Stimulated activated CD8-positive, alpha-beta memory T cell treated with anti-CD3 and anti-CD28 coated beads, Interleukin-4, amount 100 ng/mL, for 48 hours (primary cell): Measurements from ENCODE around the gene TP73.
A peak's percentile ranks its signal among the peaks of the same experiment; 100 is the strongest.
"Not testable (repeated sequence)": the region's sequence is repeated elsewhere in the genome, so short reads cannot be mapped to it uniquely, and the experiment has no call there.

Experiments used
- DNase-seq: peaks from one replicate; pipeline ENCODE4 v3.0.0-alpha.2; 2020

The TP73 gene

DNA sequence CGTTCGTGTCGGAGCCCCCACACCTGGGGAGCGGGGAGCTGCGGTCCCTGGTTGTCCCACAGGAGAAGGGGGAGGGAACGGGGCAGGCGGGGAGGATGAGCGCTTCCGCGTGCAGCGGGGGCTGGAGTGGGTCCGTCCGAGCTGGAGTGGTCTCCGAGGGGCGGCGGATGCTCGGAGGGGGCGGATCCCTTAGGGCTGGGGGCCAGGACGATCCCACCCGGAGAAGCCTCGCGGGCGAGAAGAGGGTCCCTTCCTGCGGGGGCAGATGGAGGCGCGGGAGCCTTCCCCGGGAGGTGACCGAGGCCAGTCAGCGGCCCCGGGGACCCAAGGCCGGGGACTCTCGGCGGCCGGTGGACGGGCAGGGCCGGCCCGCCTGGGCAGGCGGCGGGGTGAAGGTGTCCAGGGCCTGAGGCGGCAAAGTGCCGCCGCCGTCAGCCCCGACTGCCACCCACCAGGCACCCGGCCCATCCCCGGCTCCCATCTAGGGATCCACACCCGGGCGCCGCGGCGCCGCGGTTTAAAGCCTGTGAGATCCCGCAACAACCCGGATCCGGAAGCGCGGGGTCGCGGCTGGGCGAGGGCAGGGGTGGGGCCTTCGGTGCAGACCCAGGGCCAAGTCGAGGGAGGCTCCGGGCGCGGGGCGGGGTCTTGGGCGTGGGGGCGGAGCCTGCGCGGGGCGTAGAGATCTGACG lies 94.7 kb downstream of the TP73 start:
- peak; percentile 94 for DNase-seq

DNA sequence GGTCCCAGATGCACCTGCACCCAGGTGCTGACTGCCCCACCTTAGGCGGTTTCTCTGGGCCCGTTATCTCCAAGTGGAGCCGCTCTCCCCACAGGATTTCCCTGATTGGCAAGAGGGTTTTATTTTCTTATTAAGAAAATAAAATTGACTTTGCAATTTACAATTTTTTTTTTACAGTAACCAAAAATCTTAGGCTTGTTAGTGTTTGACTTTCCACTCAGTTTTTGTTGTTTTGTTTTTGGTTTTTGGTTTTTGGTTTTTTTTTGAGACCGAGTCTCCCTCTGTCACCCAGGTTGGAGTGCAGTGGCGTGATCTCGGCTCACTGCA lies 95.2 kb downstream of the TP73 start:
- no peak for DNase-seq

GRCh38 chr1:3747903-3748302 lies 95.6 kb downstream of the TP73 start:
- no peak for DNase-seq

DNA sequence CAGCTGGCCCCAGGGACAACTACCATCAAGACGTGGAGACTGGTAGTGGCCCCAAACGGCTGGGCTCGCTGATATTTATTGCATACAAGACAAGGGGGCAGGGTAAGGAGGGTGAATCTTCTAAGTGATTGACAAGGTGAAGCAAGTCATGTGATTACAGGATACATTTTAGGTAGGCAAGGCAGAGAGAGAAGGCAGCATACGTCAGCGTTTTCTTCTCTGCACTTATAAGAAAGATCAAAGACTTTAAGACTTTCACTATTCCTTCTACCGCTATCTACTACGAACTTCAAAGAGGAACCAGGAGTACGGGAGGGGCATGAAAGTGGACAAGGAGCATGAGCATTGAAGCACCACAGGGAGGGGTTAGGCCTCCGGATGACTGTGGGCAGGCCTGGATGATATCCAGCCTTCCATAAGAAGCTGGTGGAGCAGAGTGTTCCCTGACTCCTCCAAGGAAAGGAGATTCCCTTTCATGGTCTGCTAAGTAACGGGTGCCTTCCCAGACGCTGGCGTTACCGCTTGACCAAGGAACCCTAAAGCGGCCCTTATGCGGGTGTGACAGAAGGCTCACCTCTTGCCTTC lies 96.1 kb downstream of the TP73 start:
- DNase-seq, result not testable (repeated sequence)

DNA sequence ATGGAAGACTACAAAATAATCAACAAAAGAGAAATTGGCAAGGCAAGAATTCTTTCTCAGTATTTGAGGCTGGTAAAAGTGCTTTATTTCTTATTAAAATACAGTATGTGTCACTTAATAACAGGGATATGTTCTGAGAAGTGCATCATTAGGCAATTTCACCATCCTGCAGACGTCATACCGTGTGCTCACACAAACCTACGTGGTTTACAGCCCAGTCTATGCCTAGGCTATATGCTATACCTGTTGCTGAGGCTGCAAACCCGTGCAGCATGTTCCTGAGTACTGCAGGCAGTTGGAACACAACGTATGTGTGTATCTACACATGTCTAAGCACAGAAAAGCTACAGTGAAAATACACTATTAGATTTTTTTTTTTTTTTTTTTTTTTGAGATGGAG lies 97.2 kb downstream of the TP73 start:
- DNase-seq, result no peak

- no peak for DNase-seq
Measured at GRCh38 chr1:3750741-3751140, 98.4 kb downstream of the TP73 start.

- no peak for DNase-seq
Measured at GRCh38 chr1:3752400-3752945, 100.2 kb downstream of the TP73 start, which contains the start of gene CCDC27. CCDC27 (plus strand) TSS chr1:3752450; CDS start chr1:3752482, 32 bp downstream.

GRCh38 chr1:3753656-3754454 lies 101.5 kb downstream of the TP73 start:
- no peak for DNase-seq

GRCh38 chr1:3756394-3756793 lies 104.1 kb downstream of the TP73 start:
- DNase-seq, result no peak

DNA sequence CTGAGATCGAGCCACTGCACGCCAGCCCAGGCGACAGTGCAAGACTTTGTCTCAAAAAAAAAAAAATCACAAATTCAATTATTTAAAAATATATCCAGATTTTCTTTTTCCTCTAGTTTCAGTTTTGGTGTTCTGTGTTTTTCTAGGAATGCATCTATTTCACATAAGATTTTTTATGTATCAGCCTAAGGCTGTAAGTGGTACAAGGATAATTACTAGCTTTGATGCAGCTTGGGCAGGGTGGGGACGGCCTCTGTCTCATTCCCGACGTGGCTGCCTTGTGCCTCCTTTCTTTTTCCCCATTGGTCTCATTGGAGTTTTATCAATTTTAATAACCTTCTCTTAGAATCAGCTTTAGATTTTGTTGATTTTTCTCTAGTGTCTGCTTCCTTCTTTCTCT lies 106.8 kb downstream of the TP73 start:
- DNase-seq, result no peak

DNA sequence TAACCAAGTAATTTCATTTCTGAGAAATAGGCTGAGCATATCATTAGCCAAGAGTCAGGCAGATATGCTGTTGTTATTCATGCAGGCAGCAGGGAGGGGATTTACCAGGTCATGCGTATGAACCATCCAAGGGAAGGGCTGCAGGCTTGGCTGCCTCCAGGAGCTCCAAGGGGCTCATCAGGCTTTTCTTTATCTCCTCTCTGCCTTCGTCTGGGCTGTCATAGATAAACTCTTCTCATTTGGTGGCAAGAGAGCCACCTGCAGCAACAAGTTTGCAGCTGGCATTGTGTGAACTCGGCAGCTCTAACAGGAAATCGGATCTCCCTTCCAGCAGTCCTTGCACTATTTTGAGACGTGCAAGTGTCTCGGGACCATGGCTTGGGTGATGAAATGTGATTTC lies 107.5 kb downstream of the TP73 start:
- DNase-seq, result no peak

DNA sequence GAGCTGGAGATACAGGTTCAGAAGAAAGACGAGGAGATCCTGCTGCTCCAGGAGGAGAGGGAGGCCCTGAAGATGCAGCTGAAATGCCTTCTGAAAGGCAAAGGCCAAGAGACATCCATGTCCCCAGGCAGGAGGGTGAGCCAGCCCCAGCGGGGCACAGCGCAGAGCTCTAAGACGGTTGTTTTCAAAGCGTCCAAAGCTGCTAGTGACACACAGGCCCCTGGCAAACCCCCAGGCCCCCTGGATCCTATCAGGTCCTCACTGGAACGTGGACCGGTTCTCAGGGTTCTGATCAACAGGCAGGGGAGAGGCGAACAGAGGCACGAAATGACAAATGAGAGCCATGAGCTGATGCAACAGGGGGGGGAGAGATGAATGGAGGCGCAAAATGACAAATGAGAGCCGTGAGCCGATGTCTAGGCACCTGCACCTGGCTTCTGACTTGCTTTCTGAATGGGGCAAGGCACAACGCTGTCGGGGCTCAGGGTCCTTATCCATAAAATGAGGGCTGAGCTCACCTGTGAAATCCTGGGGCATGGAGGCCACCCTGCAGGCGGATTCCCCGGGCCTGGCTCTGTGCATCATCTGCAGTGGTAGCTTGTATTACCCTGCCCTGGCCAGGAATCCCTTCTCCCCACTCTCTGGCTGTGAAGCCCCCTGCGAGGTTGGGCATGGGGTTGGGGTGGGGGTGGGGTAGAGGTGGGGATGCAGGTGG lies 109.1 kb downstream of the TP73 start:
- no peak for DNase-seq

DNA sequence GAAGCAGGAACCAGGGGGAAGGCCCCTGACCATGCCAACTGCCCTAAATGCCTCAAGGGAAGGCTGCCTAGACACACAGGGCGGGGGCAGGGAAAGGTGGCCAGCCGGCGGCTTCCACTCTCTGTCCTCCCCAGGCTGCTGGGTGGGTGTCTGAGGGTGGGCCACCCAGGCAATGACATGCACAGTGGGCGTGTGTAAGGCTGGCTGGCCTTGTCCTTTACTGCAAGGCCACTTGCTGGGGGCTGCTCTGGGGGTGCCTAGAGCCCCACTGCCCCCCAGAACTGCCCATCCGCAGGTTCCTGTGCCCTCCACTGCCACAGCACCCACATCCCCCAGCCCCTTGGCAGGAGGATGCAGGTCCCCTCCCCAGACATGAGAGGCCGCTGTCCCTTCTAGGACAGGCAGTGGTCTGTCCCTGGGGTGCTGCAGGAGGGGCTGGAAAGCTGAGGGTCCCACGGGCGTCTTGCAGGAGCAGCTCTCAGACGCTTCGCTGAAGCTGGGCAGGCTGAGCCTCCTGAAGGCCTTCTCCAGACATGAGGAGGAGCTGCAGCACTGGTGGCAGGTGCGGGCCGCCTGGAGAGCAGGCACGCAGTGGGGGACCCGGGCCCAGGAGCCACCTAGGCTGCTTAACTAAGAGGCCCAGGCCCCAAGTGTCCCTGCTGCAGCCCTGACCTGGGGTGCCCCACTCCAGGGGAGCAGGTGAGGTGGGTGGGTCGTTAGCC lies 110.0 kb downstream of the TP73 start:
- DNase-seq, result no peak

- no peak for DNase-seq
Measured at GRCh38 chr1:3762873-3763228, 110.5 kb downstream of the TP73 start.

GRCh38 chr1:3763351-3764125 lies 111.2 kb downstream of the TP73 start:
- no peak for DNase-seq

DNA sequence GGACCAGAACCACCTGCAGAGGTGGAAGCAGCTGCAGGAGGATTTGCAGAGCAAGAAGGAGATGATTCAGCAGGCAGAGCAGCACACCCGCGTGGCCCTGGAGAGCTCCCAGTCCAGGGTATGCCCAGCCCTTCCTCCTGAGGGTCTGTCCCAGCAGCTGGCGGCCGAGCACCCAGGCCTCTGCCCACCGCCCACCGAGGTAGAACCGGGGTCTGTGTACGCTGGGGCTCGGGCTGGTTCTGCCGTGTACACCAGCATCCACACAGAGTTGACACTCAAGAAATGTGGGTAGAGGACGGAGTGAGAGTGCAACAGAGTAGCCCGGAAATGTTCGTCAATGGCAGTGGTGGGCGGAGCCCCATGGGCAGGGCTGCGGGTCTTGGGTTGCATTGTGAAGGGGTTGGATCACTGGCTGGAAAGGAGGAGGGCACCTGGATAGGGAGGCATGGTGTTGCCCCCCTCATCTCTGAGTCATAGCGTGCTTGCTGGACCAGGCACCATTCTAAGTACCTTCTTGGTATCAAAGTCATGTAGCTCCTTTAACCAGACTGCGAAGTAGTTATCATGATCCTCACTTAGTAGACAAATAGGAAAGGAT lies 115.1 kb downstream of the TP73 start:
- no peak for DNase-seq

DNA sequence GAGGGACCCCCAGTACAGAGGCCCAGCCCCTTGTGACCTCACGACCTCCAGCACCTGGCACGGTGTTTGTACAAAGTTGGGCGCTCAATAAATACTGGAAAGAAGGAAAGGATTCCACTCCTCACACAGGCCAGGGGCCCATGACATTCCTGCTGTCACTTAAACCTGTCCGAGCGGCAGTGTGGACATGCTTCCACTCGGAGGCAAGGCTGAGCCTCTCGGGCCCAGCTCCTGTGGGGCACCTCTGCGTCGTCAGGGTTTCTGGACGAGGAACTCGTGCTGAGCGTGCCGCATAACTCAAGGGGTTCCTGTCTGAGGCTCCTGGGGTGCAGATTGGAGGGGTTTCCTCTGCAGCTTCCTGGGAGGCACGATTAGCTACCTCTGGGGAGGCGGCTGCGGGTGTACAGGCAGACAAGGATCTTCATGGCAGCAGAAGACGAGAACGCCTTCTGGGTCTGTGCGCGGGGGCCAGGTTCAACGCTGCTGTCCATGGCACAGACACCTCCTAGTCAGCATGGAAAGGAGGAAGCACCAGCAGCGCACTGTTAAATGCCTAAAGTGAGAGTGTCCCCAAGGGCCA lies 116.6 kb downstream of the TP73 start:
- DNase-seq, result no peak

DNA sequence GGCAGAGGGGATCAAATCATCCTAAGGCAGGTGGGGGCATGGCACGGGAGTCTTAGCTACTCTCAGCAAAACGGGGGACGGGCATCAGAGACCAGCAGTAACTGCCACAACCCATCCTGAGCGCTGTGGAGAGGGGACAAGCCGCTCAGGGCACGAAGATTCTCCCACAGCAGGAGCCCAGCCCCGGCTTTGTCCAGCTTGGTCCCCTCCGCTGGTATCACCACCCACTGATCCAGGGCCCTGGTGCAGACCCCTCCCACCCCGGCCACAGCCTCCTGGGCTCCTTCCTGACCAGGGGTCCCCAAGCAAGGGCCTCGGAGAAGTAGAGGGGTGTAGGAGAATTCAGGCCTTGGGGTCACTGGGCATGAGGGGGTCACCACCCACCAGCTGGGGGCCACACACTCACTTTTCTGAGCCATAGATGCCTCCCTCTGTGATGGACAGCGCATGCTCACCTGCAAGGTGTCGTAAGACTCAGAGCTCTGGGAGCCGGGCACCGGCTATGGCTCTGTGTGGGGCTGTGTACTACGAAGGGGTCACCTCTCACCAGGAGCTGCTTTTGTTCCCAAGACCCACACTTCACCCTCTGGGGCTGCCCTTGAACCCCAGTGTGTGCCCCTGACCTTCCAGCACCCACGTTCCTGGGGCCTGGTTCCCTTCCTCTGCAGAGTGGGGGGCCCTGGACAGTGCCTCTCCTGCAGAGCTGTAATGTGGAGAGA lies 117.9 kb downstream of the TP73 start:
- DNase-seq, result no peak

- DNase-seq, result no peak
Measured at GRCh38 chr1:3771108-3772026, 119.1 kb downstream of the TP73 start.
